HepG2 (cell line): ENCODE measurements around the gene EFS. TPM values are rescaled to one million over a fixed set of nuclear protein-coding genes. Genes with fewer than 3 reads are reported as not detected.

ENCODE experiments used
- ATF7-NPFF ChIP-seq: sonication (generic); formaldehyde crosslinking; IDR thresholded peaks from 2 replicates; pipeline ENCODE4 v1.8.1; 2023; ENCODE audit warnings: mild to moderate bottlenecking, low read depth, missing genetic modification reagents, moderate library complexity
- FOXJ3 ChIP-seq: sonication (generic); formaldehyde crosslinking; IDR thresholded peaks from 2 replicates; pipeline ENCODE4 v1.4.0; 2020; ENCODE audit warnings: missing genetic modification reagents, mild to moderate bottlenecking, borderline replicate concordance
- IRF2 ChIP-seq: IDR thresholded peaks from 2 replicates; pipeline ENCODE4 v1.6.1; 2018; ENCODE audit warnings: missing genetic modification reagents, missing compliant biosample characterization
- KDM2A ChIP-seq: sonication (generic); formaldehyde crosslinking; IDR thresholded peaks from 2 replicates; pipeline ENCODE4 v1.4.0; 2020; ENCODE audit warnings: low read depth, missing genetic modification reagents, borderline replicate concordance
- MAFF ChIP-seq: IDR thresholded peaks from 2 replicates; pipeline ENCODE4 v1.6.1; 2011; ENCODE audit warnings: low read depth, low read length, improper control_type of control experiment
- NFE2L2 ChIP-seq: fragments of 150-350 bp; IDR thresholded peaks from 2 replicates; pipeline ENCODE4 v1.6.1; 2014; ENCODE audit warnings: low read length
- NFKB2 ChIP-seq: sonication (generic); formaldehyde crosslinking; IDR thresholded peaks from 2 replicates; pipeline ENCODE4 v1.4.0; 2020; ENCODE audit warnings: missing genetic modification reagents, borderline replicate concordance
- PPARG ChIP-seq: conservative IDR thresholded peaks from 2 replicates; pipeline ENCODE4 v1.6.1; 2016; ENCODE audit warnings: missing biosample characterization, missing genetic modification reagents
- STAG1 ChIP-seq: sonication (generic); formaldehyde crosslinking; IDR thresholded peaks from 2 replicates; pipeline ENCODE4 v1.4.0; 2020; ENCODE audit warnings: missing genetic modification reagents
- TARDBP ChIP-seq: sonication (generic); formaldehyde crosslinking; IDR thresholded peaks from 2 replicates; pipeline ENCODE4 v1.8.0; 2022; ENCODE audit warnings: mild to moderate bottlenecking, missing genetic modification reagents
- XBP1 ChIP-seq: sonication (generic); formaldehyde crosslinking; IDR thresholded peaks from 2 replicates; pipeline ENCODE4 v1.5.0; 2020; ENCODE audit warnings: missing genetic modification reagents
- ZNF430 ChIP-seq: sonication (generic); formaldehyde crosslinking; IDR thresholded peaks from 2 replicates; pipeline ENCODE4 v1.9.0; 2021; ENCODE audit warnings: mild to moderate bottlenecking, missing genetic modification reagents
- ZNF549 ChIP-seq: sonication (generic); formaldehyde crosslinking; IDR thresholded peaks from 2 replicates; pipeline ENCODE4 v1.5.0; 2020; ENCODE audit warnings: missing genetic modification reagents
- ZNF562 ChIP-seq: sonication (generic); formaldehyde crosslinking; IDR thresholded peaks from 2 replicates; pipeline ENCODE4 v1.8.0; 2022; ENCODE audit warnings: missing genetic modification reagents, borderline replicate concordance
- polyA plus RNA-seq, 8 experiments: library from polyadenylated mRNA; depleted of rRNA in 3 of 8; stranded (reverse) in 7 of 8; unstranded in 1 of 8; fragments of >200 nt; fragmentation: Illumina TruSeq in 4 of 8; extraction: Trizol in 4 of 8; gene quantifications; 2 replicates each; pipeline versions ENCODE4 v1.2.1 to v1.2.3, GENCODE V29; 2011 to 2016; ENCODE audit warnings: low read depth in 4 of 8, missing spikeins in 1 of 8, mixed read lengths in 1 of 8; ENCODE audit not compliant: insufficient read depth in 1 of 8
- total RNA-seq, 5 experiments: library from RNA; depleted of rRNA; stranded (reverse); fragments of >200 nt; fragmentation: Illumina TruSeq; extraction: Trizol; gene quantifications; 2 replicates each; pipeline ENCODE4 v1.2.3, GENCODE V29; 2016; ENCODE audit warnings: low read depth in 1 of 5
- TF ChIP-seq, protein P1 (sequence below): sonication (generic); formaldehyde crosslinking; IDR thresholded peaks from 2 replicates; pipeline ENCODE4 v1.9.0; 2022; ENCODE audit warnings: missing genetic modification reagents, mild to moderate bottlenecking, borderline replicate concordance
- TF ChIP-seq, protein P2 (sequence below): sonication (generic); formaldehyde crosslinking; conservative IDR thresholded peaks from 2 replicates; pipeline ENCODE4 v1.4.0; 2020; ENCODE audit warnings: missing genetic modification reagents
- TF ChIP-seq, protein P3 (sequence below): IDR thresholded peaks from 2 replicates; pipeline ENCODE4 v1.6.1; 2016; ENCODE audit warnings: missing compliant biosample characterization, missing genetic modification reagents, borderline replicate concordance
- TF ChIP-seq, protein P4 (sequence below): sonication (generic); formaldehyde crosslinking; IDR thresholded peaks from 2 replicates; pipeline ENCODE4 v1.8.0; 2022; ENCODE audit warnings: mild to moderate bottlenecking, missing genetic modification reagents, borderline replicate concordance
- TF ChIP-seq, protein P5 (sequence below): sonication (generic); formaldehyde crosslinking; conservative IDR thresholded peaks from 2 replicates; pipeline ENCODE4 v1.5.0; 2020; ENCODE audit warnings: missing genetic modification reagents
- TF ChIP-seq, protein P6 (sequence below): sonication (generic); formaldehyde crosslinking; IDR thresholded peaks from 2 replicates; pipeline ENCODE4 v1.4.0; 2020; ENCODE audit warnings: missing genetic modification reagents, low read depth, mild to moderate bottlenecking, borderline replicate concordance

EFS gene
- total and polyA plus RNA-seq, 2 of the 13 experiments (the other 11 are each of a cell fraction or from before 2014, with no cell fraction given), result not detected

DNA sequence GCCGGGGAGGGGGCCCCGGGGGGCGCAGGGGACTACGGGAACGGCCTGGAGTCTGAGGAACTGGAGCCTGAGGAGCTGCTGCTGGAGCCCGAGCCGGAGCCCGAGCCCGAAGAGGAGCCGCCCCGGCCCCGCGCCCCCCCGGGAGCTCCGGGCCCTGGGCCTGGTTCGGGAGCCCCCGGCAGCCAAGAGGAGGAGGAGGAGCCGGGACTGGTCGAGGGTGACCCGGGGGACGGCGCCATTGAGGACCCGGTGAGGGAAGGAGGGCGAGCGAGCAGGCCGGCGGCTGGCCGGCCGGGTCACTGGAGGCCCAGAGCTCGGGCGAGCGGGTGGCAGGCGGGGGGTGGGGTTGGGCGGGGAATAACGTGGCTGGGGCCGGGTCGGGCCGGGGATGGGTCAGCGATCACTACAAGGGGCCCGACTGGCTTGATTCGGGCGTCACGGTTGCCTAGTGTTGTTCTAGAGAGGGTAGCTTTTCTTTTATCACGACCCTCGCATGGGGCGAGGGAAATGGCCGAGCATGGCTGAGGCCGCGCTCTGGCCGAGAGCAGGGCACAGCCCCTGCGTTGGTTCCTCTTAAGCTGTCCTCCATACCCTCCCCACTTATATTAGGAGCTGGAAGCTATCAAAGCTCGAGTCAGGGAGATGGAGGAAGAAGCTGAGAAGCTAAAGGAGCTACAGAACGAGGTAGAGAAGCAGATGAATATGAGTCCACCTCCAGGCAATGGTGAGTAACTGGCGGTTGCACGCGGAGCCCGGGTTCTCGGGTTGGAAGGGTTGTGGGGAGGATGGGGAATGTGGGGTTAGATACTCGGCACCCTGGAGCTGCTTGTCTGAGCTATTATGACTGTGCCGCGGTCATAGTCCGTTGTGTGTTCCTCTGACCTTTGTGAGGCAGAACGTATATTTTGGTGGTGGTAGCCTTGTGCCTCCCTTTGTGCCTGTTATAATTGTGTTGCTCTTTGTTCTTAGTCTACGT, 43.1 kb downstream of the EFS start (continued):
- TF ChIP-seq PPARG (CRISPR knock-in tag) (no peak; the same call in 1 of the 2 replicates), NFKB2 (CRISPR knock-in tag) (peak; percentile 85), STAG1 (0 out of 2 replicates have a peak, but pooled peaks have one; percentile 7), ZNF549 (peak; percentile 83; the same call in 1 of the 2 replicates), ZNF430 (CRISPR knock-in tag) (no peak), NFE2L2 (no peak), KDM2A (CRISPR knock-in tag) (peak; percentile 98), TARDBP (0 out of 2 replicates have a peak, but pooled peaks have one; percentile 17), ZNF562 (CRISPR knock-in tag) (no peak), IRF2 (CRISPR knock-in tag) (peak; percentile 28), MAFF (no peak), FOXJ3 (peak; percentile 61), XBP1 (CRISPR knock-in tag) (peak; percentile 28; the same call in 1 of the 2 replicates), ATF7-NPFF (CRISPR knock-in tag) (no peak)
- TF ChIP-seq, protein P1, sequence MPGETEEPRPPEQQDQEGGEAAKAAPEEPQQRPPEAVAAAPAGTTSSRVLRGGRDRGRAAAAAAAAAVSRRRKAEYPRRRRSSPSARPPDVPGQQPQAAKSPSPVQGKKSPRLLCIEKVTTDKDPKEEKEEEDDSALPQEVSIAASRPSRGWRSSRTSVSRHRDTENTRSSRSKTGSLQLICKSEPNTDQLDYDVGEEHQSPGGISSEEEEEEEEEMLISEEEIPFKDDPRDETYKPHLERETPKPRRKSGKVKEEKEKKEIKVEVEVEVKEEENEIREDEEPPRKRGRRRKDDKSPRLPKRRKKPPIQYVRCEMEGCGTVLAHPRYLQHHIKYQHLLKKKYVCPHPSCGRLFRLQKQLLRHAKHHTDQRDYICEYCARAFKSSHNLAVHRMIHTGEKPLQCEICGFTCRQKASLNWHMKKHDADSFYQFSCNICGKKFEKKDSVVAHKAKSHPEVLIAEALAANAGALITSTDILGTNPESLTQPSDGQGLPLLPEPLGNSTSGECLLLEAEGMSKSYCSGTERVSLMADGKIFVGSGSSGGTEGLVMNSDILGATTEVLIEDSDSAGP, result no peak; the same call in none of the 2 replicates
- TF ChIP-seq, protein P2, sequence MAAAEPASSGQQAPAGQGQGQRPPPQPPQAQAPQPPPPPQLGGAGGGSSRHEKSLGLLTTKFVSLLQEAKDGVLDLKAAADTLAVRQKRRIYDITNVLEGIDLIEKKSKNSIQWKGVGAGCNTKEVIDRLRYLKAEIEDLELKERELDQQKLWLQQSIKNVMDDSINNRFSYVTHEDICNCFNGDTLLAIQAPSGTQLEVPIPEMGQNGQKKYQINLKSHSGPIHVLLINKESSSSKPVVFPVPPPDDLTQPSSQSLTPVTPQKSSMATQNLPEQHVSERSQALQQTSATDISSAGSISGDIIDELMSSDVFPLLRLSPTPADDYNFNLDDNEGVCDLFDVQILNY (CRISPR knock-in tag), result no peak
- TF ChIP-seq, protein P3, sequence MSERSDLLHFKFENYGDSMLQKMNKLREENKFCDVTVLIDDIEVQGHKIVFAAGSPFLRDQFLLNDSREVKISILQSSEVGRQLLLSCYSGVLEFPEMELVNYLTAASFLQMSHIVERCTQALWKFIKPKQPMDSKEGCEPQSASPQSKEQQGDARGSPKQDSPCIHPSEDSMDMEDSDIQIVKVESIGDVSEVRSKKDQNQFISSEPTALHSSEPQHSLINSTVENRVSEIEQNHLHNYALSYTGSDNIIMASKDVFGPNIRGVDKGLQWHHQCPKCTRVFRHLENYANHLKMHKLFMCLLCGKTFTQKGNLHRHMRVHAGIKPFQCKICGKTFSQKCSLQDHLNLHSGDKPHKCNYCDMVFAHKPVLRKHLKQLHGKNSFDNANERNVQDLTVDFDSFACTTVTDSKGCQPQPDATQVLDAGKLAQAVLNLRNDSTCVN (CRISPR knock-in tag), result no peak; the same call in none of the 2 replicates
- TF ChIP-seq, protein P4, sequence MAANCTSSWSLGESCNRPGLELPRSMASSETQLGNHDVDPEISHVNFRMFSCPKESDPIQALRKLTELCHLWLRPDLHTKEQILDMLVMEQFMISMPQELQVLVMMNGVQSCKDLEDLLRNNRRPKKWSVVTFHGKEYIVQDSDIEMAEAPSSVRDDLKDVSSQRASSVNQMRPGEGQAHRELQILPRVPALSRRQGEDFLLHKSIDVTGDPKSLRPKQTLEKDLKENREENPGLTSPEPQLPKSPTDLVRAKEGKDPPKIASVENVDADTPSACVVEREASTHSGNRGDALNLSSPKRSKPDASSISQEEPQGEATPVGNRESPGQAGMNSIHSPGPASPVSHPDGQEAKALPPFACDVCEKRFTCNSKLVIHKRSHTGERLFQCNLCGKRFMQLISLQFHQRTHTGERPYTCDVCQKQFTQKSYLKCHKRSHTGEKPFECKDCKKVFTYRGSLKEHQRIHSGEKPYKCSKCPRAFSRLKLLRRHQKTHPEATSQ, result no peak; the same call in 1 of the 2 replicates
- TF ChIP-seq, protein P5, sequence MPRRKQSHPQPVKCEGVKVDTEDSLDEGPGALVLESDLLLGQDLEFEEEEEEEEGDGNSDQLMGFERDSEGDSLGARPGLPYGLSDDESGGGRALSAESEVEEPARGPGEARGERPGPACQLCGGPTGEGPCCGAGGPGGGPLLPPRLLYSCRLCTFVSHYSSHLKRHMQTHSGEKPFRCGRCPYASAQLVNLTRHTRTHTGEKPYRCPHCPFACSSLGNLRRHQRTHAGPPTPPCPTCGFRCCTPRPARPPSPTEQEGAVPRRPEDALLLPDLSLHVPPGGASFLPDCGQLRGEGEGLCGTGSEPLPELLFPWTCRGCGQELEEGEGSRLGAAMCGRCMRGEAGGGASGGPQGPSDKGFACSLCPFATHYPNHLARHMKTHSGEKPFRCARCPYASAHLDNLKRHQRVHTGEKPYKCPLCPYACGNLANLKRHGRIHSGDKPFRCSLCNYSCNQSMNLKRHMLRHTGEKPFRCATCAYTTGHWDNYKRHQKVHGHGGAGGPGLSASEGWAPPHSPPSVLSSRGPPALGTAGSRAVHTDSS, result 0 out of 2 replicates have a peak, but pooled peaks have one; percentile 11
- TF ChIP-seq, protein P6, sequence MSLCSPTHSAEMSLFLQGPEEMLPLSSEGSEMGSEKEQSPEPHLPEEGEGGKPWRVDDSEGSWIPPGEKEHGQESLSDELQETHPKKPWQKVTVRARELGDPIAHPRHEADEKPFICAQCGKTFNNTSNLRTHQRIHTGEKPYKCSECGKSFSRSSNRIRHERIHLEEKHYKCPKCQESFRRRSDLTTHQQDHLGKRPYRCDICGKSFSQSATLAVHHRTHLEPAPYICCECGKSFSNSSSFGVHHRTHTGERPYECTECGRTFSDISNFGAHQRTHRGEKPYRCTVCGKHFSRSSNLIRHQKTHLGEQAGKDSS (CRISPR knock-in tag), result 0 out of 2 replicates have a peak, but pooled peaks have one; percentile 34
